HepG2 (cell line): ENCODE results near the gene NCKIPSD. TPM values are rescaled to one million over a fixed set of nuclear protein-coding genes. Genes with fewer than 3 reads are reported as not detected.

Source experiments
- BRCA1 ChIP-seq: sonication (generic); formaldehyde crosslinking; IDR thresholded peaks from 2 replicates; pipeline ENCODE4 v1.4.0; 2020; ENCODE audit warnings: missing genetic modification reagents
- FOXK2 ChIP-seq: fragments of 450-650 bp; IDR thresholded peaks from 2 replicates; pipeline ENCODE4 v1.6.1; 2016
- MIXL1 ChIP-seq: IDR thresholded peaks from 2 replicates; pipeline ENCODE4 v1.6.1; 2016
- NFE2L1 ChIP-seq: sonication (generic); formaldehyde crosslinking; IDR thresholded peaks from 2 replicates; pipeline ENCODE4 v1.4.0; 2020; ENCODE audit warnings: missing genetic modification reagents, mild to moderate bottlenecking, borderline replicate concordance
- PHF8 ChIP-seq: sonication (generic); formaldehyde crosslinking; IDR thresholded peaks from 2 replicates; pipeline ENCODE4 v1.5.0; 2020; ENCODE audit warnings: missing genetic modification reagents
- PLRG1 ChIP-seq: fragments of 450-650 bp; conservative IDR thresholded peaks from 2 replicates; pipeline ENCODE4 v1.6.1; 2016
- RORA ChIP-seq: sonication (generic); formaldehyde crosslinking; IDR thresholded peaks from 2 replicates; pipeline ENCODE4 v1.5.0; 2020; ENCODE audit warnings: mild to moderate bottlenecking, missing genetic modification reagents, moderate library complexity
- SIN3A ChIP-seq: IDR thresholded peaks from 2 replicates; pipeline ENCODE4 v1.6.1; 2011; ENCODE audit warnings: low read depth, mild to moderate bottlenecking, control low read depth, low read length, borderline replicate concordance
- ZNF20 ChIP-seq: sonication (generic); formaldehyde crosslinking; IDR thresholded peaks from 2 replicates; pipeline ENCODE4 v1.4.0; 2020; ENCODE audit warnings: mild to moderate bottlenecking, moderate library complexity, missing genetic modification reagents
- ZNF331 ChIP-seq: sonication (generic); formaldehyde crosslinking; IDR thresholded peaks from 2 replicates; pipeline ENCODE4 v1.4.0; 2020; ENCODE audit warnings: missing genetic modification reagents
- ZNF75D ChIP-seq: sonication (generic); formaldehyde crosslinking; IDR thresholded peaks from 2 replicates; pipeline ENCODE4 v1.8.1; 2023; ENCODE audit warnings: missing genetic modification reagents, mild to moderate bottlenecking, borderline replicate concordance
- polyA plus RNA-seq, 8 experiments: library from polyadenylated mRNA; depleted of rRNA in 3 of 8; stranded (reverse) in 7 of 8; unstranded in 1 of 8; fragments of >200 nt; fragmentation: Illumina TruSeq in 4 of 8; extraction: Trizol in 4 of 8; gene quantifications; 2 replicates each; pipeline versions ENCODE4 v1.2.1 to v1.2.3, GENCODE V29; 2011 to 2016; ENCODE audit warnings: low read depth in 4 of 8, missing spikeins in 1 of 8, mixed read lengths in 1 of 8; ENCODE audit not compliant: insufficient read depth in 1 of 8
- total RNA-seq, 5 experiments: library from RNA; depleted of rRNA; stranded (reverse); fragments of >200 nt; fragmentation: Illumina TruSeq; extraction: Trizol; gene quantifications; 2 replicates each; pipeline ENCODE4 v1.2.3, GENCODE V29; 2016; ENCODE audit warnings: low read depth in 1 of 5
- TF ChIP-seq, protein P1 (sequence below): sonication (generic); formaldehyde crosslinking; IDR thresholded peaks from 2 replicates; pipeline ENCODE4 v1.4.0; 2020; ENCODE audit warnings: missing genetic modification reagents, borderline replicate concordance
- TF ChIP-seq, protein P2 (sequence below): IDR thresholded peaks from 2 replicates; pipeline ENCODE4 v1.6.1; 2016; ENCODE audit warnings: missing compliant biosample characterization, missing genetic modification reagents, borderline replicate concordance
- TF ChIP-seq, protein P3 (sequence below): sonication (generic); formaldehyde crosslinking; IDR thresholded peaks from 2 replicates; pipeline ENCODE4 v1.5.0; 2020; ENCODE audit warnings: missing genetic modification reagents
- TF ChIP-seq, protein P4 (sequence below): sonication (generic); formaldehyde crosslinking; IDR thresholded peaks from 2 replicates; pipeline ENCODE4 v1.8.0; 2022; ENCODE audit warnings: missing genetic modification reagents, mild to moderate bottlenecking, moderate library complexity, borderline replicate concordance
- TF ChIP-seq, protein P5 (sequence below): sonication (generic); formaldehyde crosslinking; IDR thresholded peaks from 2 replicates; pipeline ENCODE4 v1.5.0; 2020; ENCODE audit warnings: mild to moderate bottlenecking, missing genetic modification reagents
- TF ChIP-seq, protein P6 (sequence below): sonication (generic); formaldehyde crosslinking; IDR thresholded peaks from 2 replicates; pipeline ENCODE4 v1.4.0; 2020; ENCODE audit warnings: missing genetic modification reagents

The NCKIPSD gene
- total and polyA plus RNA-seq, 2 of the 13 experiments (the other 11 are each of a cell fraction or from before 2014, with no cell fraction given): 13.5 to 35.2 TPM

DNA sequence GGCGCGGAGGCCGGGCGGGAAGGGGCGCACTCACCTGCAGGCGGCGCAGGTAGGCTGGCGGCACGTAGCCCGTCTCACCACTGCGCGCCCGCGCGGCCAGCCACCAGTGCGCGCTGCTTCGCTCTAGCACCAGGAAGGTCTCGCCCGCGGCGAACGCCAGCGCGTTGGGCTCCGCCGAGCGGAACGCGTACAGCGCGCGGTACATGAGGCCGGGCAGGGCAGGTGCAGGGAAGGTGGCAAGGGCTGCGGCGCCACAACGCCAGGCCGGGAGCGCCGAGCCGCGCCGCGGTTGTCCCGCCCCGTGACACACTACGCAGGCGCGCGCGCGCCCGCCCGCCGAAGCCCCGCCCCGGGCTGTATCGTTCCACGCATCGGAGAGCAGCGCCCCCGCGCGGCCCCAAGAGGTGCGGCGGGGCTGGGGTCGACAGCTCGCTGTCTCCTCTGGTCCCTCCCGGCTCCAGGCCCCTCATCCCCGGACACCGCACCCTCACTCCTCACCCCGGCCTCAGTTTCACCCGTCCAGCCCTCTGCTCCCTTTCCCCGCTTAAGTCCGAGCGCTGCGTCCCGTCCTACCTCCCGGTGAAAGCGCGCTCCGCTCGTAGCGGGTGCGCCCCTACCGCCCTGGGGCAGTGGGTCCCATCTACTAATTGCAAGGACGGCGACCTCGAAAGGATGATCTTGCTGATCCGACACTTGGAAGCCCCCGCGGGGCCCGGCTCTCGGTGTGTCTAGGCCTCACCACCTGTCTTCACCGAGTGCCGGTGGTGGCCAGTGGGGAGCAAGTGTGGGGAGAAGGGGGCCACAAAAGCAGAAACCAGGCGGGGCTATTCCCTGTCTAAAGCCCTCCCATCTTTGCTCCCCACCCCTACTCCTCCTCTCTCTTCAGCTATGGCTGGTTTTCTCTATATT is at the start of gene NCKIPSD (continued):
- TF ChIP-seq, protein P1, sequence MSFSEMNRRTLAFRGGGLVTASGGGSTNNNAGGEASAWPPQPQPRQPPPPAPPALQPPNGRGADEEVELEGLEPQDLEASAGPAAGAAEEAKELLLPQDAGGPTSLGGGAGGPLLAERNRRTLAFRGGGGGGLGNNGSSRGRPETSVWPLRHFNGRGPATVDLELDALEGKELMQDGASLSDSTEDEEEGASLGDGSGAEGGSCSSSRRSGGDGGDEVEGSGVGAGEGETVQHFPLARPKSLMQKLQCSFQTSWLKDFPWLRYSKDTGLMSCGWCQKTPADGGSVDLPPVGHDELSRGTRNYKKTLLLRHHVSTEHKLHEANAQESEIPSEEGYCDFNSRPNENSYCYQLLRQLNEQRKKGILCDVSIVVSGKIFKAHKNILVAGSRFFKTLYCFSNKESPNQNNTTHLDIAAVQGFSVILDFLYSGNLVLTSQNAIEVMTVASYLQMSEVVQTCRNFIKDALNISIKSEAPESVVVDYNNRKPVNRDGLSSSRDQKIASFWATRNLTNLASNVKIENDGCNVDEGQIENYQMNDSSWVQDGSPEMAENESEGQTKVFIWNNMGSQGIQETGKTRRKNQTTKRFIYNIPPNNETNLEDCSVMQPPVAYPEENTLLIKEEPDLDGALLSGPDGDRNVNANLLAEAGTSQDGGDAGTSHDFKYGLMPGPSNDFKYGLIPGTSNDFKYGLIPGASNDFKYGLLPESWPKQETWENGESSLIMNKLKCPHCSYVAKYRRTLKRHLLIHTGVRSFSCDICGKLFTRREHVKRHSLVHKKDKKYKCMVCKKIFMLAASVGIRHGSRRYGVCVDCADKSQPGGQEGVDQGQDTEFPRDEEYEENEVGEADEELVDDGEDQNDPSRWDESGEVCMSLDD (CRISPR knock-in tag): no peak
- TF ChIP-seq BRCA1 (CRISPR knock-in tag) (0 out of 2 replicates have a peak, but pooled peaks have one; percentile 63), ZNF331 (peak; percentile 67), RORA (CRISPR knock-in tag) (no peak), FOXK2 (no peak), SIN3A (no peak), MIXL1 (0 out of 2 replicates have a peak, but pooled peaks have one; percentile 28), NFE2L1 (CRISPR knock-in tag) (no peak), ZNF20 (CRISPR knock-in tag) (no peak), PHF8 (peak; percentile 98), ZNF75D (CRISPR knock-in tag) (no peak), PLRG1 (no peak)
- TF ChIP-seq, protein P2, sequence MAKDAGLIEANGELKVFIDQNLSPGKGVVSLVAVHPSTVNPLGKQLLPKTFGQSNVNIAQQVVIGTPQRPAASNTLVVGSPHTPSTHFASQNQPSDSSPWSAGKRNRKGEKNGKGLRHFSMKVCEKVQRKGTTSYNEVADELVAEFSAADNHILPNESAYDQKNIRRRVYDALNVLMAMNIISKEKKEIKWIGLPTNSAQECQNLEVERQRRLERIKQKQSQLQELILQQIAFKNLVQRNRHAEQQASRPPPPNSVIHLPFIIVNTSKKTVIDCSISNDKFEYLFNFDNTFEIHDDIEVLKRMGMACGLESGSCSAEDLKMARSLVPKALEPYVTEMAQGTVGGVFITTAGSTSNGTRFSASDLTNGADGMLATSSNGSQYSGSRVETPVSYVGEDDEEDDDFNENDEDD: peak; percentile 64; the same call in 1 of the 2 replicates
- TF ChIP-seq, protein P3, sequence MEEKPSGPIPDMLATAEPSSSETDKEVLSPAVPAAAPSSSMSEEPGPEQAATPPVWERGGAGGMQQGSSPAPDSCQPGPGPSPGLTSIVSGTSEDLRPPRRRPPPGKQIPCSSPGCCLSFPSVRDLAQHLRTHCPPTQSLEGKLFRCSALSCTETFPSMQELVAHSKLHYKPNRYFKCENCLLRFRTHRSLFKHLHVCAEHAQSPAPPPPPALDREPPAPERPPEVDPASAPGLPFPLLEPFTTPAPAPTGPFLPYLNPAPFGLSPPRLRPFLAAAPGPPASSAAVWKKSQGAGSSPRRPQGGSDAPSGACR (CRISPR knock-in tag): no peak
- TF ChIP-seq, protein P4, sequence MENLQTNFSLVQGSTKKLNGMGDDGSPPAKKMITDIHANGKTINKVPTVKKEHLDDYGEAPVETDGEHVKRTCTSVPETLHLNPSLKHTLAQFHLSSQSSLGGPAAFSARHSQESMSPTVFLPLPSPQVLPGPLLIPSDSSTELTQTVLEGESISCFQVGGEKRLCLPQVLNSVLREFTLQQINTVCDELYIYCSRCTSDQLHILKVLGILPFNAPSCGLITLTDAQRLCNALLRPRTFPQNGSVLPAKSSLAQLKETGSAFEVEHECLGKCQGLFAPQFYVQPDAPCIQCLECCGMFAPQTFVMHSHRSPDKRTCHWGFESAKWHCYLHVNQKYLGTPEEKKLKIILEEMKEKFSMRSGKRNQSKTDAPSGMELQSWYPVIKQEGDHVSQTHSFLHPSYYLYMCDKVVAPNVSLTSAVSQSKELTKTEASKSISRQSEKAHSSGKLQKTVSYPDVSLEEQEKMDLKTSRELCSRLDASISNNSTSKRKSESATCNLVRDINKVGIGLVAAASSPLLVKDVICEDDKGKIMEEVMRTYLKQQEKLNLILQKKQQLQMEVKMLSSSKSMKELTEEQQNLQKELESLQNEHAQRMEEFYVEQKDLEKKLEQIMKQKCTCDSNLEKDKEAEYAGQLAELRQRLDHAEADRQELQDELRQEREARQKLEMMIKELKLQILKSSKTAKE (CRISPR knock-in tag): no peak
- TF ChIP-seq, protein P5, sequence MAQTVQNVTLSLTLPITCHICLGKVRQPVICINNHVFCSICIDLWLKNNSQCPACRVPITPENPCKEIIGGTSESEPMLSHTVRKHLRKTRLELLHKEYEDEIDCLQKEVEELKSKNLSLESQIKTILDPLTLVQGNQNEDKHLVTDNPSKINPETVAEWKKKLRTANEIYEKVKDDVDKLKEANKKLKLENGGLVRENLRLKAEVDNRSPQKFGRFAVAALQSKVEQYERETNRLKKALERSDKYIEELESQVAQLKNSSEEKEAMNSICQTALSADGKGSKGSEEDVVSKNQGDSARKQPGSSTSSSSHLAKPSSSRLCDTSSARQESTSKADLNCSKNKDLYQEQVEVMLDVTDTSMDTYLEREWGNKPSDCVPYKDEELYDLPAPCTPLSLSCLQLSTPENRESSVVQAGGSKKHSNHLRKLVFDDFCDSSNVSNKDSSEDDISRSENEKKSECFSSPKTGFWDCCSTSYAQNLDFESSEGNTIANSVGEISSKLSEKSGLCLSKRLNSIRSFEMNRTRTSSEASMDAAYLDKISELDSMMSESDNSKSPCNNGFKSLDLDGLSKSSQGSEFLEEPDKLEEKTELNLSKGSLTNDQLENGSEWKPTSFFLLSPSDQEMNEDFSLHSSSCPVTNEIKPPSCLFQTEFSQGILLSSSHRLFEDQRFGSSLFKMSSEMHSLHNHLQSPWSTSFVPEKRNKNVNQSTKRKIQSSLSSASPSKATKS (CRISPR knock-in tag): no peak
- TF ChIP-seq, protein P6, sequence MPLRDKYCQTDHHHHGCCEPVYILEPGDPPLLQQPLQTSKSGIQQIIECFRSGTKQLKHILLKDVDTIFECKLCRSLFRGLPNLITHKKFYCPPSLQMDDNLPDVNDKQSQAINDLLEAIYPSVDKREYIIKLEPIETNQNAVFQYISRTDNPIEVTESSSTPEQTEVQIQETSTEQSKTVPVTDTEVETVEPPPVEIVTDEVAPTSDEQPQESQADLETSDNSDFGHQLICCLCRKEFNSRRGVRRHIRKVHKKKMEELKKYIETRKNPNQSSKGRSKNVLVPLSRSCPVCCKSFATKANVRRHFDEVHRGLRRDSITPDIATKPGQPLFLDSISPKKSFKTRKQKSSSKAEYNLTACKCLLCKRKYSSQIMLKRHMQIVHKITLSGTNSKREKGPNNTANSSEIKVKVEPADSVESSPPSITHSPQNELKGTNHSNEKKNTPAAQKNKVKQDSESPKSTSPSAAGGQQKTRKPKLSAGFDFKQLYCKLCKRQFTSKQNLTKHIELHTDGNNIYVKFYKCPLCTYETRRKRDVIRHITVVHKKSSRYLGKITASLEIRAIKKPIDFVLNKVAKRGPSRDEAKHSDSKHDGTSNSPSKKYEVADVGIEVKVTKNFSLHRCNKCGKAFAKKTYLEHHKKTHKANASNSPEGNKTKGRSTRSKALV (CRISPR knock-in tag): peak; percentile 84; the same call in 1 of the 2 replicates
